Neural progenitor cell (in vitro differentiated cells): ENCODE data around the gene TMSB10.

Experiments used
- CTCF ChIP-seq: fragments of 200-600 bp; sonication (generic); IDR thresholded peaks from 2 replicates; pipeline ENCODE4 v1.5.1; 2017; ENCODE audit warnings: antibody characterized with exemption, mild to moderate bottlenecking
- EZH2 ChIP-seq: fragments of 200-600 bp; sonication (generic); IDR thresholded peaks from 2 replicates; pipeline ENCODE4 v1.6.1; 2017; ENCODE audit warnings: antibody characterized with exemption, mild to moderate bottlenecking, moderate library complexity

- TF ChIP-seq CTCF (no peak), EZH2 (no peak)
Measured at GRCh38 chr2:84912984-84913383, 7.5 kb downstream of the TMSB10 start.
